ENCODE measurements around the gene COLEC12.

Gene COLEC12

GRCh38 chr18:526681-527080 is 26.2 kb upstream of the COLEC12 start:
- no peak for TF ChIP-seq CTCF (IDR thresholded peaks at IDR 0.05)

GRCh38 chr18:525036-525797 is 24.7 kb upstream of the COLEC12 start:
- no peak for TF ChIP-seq CTCF (IDR thresholded peaks at IDR 0.05)

GRCh38 chr18:524466-524865 is 24.0 kb upstream of the COLEC12 start:
- TF ChIP-seq CTCF (IDR thresholded peaks at IDR 0.05) = no peak

- no peak for TF ChIP-seq CTCF (IDR thresholded peaks at IDR 0.05)
Measured at GRCh38 chr18:523561-523960, 23.1 kb upstream of the COLEC12 start.

- no peak for TF ChIP-seq CTCF (IDR thresholded peaks at IDR 0.05)
Measured at GRCh38 chr18:519019-519879, 18.7 kb upstream of the COLEC12 start.

GRCh38 chr18:518081-518480 is 17.6 kb upstream of the COLEC12 start:
- no peak for TF ChIP-seq CTCF (IDR thresholded peaks at IDR 0.05)

GRCh38 chr18:515838-516237 is 15.3 kb upstream of the COLEC12 start:
- no peak for TF ChIP-seq CTCF (IDR thresholded peaks at IDR 0.05)

Data from LNCAP (cell line).